NCI-H2107 (cell line): ENCODE measurements around the gene TUBB6.

Experiments used
- DNase-seq: peaks from one replicate; lab custom pipeline; 2025; lab: John Stamatoyannopoulos, UW

Gene TUBB6

GRCh38 chr18:12291161-12291560 lies 16.9 kb upstream of the TUBB6 start:
- no peak for DNase-seq

DNA sequence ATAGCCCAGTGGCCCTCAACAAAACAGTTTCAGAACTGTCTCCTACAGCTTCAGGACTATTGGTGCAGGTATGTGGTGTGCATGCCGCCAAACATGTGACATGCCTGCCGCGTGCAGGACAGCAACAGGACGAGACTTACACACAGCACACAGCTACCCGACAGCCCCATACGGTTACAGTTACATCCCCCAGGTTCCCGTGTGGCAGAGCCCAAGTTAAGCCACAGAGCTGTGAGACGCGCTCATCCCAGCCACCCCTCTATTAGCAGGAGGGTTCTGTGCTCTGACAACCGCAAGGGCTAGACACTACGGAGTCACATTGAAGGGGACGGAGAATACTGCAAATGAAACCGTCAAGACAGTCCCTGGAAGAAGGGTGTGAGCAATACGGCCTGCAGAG lies 16.4 kb upstream of the TUBB6 start:
- no peak for DNase-seq

DNA sequence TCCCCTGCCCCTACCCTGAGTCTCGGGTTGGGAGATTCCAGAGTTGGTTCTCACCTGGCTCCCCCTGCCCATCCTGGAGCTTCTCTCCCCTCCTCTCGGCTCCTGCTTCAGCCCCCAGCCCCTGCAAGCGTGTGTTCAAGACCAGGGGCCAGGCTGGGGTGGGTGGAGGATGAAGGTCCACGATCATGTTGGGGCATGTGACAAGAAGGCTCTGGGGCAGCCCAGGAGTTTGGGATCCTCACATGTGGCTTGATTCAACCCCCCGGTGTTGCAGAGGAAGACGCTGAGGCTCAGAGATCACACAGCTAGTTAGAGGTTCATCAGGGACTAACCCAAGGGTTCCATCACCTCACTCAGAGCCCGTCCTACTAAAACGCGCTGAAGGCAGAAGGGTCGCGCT lies 14.2 kb upstream of the TUBB6 start:
- DNase-seq = no peak

DNA sequence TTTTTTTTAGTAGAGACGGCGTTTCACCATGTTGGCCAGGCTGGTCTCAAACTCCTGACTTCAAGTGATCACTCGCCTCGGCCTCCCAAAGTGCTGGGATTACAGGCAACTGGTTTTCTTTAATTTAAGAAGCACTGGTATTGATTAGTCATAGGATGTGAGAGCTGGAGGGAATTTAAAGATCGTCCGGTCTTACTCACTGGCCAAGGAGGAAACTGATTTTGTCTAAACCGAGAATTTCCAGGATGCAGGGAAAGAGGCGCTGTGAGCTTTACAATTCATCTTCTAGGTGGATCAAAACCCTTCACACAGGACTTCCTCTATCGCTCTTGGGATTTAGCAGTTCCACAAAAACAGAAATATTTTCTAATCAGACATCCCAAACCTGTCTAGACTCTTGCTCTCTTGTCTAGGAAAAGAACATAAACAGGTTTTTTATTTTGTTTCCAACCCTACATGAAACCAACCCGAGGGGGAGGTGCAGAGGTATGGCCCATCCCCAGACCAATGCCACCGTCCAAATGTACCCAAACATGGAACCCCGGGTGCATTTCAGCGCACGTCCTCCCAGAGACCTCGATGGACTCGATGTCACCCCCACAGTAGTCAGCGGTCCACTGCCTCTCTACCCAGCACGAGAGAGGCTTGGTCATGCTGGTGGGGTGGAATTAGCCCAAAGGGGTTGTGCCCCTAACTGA lies 12.5 kb upstream of the TUBB6 start:
- no peak for DNase-seq

- no peak for DNase-seq
Observed at GRCh38 chr18:12296087-12296403, 12.0 kb upstream of the TUBB6 start.

GRCh38 chr18:12296457-12296856 lies 11.6 kb upstream of the TUBB6 start:
- DNase-seq = no peak

DNA sequence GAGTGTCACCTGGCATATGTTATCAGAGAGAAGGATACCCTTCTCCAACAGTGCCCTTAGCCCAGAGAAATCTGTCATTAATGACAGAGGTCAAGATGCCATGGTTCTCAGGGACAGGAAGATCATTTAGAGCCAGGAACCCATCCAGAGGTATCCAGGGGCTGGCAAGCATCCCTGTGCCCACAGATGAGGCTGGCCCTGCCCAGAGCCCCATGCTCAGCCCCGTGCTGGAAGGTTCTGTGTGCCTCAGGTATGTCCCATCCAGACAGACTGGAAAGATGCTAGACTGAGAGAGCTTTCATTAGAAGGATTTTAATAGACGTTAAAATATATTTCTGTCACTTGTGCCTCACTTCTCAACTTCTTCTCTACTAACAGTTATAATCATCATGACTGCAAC lies 8.2 kb upstream of the TUBB6 start:
- DNase-seq = no peak

- DNase-seq = no peak
Observed at GRCh38 chr18:12301263-12302005, 6.6 kb upstream of the TUBB6 start.

DNA sequence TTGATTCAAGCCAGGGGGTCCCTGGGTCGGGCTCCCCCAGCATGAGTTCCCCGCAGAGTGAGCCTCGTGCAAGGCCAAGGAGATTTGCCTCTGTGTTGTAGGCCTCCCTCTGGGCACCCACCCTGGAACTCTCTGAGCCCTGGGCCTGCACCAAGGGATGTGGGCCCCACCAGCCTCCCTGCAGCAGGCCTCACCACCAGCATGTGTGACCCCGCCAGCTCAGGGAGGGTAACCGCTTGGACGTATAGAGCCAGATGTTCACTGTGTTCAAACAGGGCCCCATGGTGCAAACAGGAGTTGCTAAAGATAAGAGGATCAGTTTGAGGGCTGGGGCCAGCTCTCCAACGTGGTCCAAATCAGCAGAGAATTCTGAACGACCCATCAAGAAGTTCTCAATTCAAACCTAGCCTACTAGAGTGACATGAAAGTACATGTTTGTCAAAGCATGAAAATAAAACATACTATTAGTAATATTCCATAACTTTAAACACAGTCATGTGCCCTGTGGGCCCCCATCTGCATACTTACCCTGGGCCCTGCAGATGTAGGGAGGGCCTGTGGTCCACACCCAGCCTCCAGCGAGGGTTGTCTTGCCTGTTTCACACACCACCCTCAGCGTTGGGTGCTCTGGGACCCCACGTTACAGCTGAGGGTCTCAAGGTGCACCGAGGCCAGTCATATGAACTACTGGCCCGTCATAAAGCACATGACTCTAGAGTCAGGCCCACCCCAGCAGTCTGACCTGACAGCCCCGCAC lies 5.5 kb upstream of the TUBB6 start:
- DNase-seq = no peak

- peak; percentile 17 for DNase-seq
Observed at GRCh38 chr18:12304351-12305210, 3.5 kb upstream of the TUBB6 start.

DNA sequence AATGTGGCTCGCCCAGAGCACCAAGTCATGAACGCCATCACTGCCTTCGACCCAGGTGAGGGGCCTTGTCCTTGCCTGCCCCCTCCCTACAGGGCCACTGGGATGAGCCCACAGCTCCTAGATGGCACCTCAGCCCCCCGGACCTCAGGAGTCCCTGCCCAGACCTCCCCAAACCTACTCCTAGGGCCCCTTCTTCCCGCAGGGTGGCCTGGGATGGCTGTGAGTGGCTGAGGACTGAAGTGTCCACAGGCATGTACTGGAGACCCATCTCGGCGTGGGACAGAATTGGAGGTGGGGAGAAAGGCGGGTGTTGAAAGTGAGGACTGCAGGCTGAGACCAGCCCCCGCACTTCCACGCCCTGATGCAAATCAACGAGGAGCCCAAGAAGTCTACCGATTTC lies 2.8 kb upstream of the TUBB6 start:
- DNase-seq = no peak

DNA sequence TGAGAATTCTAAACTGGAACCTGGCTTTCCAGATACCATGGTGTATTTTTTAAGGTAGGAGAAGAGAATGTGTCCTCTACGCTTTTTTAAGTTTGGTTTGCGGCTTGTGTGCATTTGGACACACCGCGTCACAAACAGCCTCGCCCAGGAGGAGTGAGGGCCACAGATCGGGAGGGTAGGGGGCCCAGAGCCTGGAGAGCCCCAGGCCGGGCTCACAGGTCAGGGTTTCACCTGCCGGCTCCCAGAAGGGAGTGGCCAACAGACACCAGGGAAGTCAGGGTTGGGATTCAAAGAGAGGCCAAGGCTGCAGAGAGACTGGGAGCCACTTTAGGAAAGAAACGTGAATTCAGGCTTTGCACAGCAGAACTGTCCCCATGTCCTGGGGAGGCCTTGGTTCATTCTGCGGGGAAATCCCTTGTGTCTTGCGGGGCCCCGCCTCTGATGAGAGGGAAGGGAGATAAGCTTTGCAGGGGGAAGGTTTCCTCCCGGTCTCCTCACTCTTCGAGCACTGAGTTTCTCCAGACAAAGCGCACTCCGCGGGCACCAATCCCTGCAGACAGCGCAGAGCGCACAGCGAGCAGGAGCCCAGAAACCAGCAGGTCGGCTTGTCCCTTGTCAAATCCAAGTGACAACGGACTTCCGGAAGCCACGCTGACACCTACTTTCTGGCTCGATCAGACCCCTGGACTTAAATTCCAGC lies 2.0 kb upstream of the TUBB6 start:
- DNase-seq = no peak

DNA sequence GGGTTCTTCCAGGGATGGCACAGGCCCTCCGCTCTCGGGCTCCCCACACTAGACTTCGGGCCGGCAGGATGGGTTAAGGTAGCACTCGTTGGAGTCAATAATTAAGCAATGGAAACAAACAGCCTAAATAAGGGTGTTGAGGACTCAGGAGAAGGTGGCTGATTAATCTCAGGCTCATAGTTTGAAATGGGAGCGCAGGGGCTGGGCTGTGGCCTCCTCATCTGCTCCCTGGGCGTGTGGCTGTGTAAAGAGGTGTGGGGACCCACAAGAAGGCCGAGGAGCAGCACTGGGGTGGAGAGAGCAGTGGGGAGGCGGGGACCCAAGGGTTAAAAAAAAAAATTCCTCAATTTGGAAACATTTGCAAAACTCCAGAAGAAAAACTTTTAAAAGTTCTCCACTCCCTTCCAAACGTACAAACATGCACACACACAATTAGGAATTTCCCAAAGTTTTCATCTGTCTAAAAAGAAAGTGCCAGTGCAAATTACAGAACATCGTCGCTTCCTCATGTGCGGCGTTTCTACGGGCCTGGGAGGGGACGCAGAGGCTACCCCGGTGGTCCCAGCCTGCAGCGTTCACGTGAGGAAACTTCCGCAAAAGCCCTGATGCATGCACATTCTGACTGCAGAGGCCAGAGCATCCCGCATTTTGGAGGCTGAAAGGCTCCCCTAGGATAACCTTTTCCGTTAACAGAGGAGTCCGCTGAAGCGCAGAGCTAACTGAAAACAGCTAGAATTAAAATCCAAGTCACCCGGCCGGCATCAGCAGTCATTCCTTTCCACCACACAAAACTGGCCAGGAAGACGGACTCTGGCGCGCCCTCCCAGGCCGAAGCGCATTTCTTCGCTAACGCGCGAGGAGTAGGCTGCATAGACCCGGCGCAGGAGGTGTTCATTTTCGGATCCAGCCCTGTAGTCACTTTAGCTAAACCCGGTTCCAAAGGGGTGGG lies 1.0 kb upstream of the TUBB6 start:
- DNase-seq = no peak

DNA sequence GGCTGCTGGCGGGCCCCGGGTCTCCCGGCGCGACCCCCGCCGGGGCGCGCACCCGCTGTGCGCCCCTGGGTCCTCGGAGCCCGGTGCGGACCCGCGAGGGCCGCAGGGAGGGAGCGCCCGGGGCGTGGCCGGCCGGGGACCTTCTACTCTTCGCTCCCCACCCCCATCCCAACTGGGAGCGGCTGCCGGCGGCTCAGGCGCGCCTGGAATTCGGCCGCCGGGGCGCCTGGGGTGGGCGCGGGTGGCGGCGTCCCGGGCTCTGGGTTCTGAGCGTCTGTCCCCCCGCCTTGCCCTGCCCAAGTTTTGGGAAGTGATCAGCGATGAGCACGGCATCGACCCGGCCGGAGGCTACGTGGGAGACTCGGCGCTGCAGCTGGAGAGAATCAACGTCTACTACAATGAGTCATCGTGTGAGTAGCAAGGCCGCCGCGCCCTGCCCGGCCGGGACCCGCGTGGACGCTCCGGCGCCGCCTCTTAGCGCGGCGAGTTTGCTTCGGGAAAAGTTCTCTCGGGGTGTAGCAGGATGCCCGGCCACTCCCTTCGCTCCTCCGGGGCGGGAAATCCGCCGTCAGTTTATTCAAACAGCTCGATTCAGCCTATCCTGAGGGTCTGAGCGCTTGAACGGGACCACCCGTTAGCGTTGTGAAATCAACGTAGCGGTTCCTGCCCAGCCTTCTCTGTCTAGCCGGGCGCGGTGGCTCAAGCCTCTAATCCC lies 502 bp downstream of the TUBB6 start:
- no peak for DNase-seq

DNA sequence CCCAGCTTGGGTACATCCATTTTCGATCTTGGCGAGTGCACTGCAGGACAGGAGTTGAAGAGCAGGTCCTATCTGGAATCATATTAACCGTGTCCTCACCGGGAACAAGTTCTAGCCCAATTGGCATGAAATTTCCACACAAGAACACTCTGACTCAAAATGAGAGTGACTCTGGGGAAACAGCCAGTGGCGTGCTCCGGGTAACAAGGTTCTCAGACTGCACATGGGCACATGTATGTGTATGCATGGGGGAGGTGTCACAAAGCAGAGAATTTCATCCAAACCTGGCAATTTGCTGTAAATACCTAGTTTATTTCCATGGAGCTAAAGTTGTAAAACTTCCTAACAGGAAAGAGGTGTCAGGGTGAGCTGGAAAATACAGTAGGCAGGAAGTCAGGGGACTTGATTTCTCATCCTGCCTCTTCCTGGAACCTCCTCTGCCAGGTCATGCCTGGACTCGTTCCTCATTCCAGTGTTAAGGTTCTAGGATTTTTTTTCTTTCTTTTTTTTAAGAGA lies 1.7 kb downstream of the TUBB6 start:
- DNase-seq = no peak

DNA sequence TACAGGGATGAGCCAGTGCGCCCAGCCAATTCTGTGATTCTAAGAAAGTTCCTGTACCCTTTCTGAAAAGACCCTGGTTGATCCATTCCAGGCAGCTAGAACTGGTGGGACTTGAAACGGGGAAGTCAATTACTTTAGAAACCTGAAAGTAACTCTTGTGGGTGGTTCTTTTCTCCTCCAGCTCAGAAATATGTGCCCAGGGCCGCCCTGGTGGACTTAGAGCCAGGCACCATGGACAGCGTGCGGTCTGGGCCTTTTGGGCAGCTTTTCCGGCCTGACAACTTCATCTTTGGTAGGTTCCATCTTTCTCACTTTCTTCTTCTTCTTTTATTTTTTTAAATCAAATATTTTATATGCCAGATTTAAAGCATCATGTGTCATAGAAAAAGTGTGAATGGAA lies 2.7 kb downstream of the TUBB6 start:
- no peak for DNase-seq

GRCh38 chr18:12312976-12313375 lies 4.9 kb downstream of the TUBB6 start:
- no peak for DNase-seq

- no peak for DNase-seq
Observed at GRCh38 chr18:12313530-12314245, 5.6 kb downstream of the TUBB6 start.
